Right lobe of liver (tissue), 4 donors: ENCODE results near the gene STK17A.

Experiments used
- POLR2A ChIP-seq: fragments of 450-650 bp; IDR thresholded peaks from one replicate; pipeline ENCODE4 v1.6.1; 2017; ENCODE audit warnings: antibody characterized with exemption, mild to moderate bottlenecking
- TF ChIP-seq, protein P1 (sequence below), 4 donors: fragments of 200-600 bp in 3 of 4; fragments of 450-650 bp in 1 of 4; IDR thresholded peaks; one replicate each; pipeline versions ENCODE4 v1.5.1 to v1.8.0; 2016 to 2022; ENCODE audit warnings: antibody characterized with exemption in 4 of 4, mild to moderate bottlenecking in 2 of 4
- donor health status: DM: no; HTN: no; CAD: no.
- donor health status: DM: no; HTN: no; CAD: no.
- donor health status: DM: no; HTN: yes; CAD: no.

DNA sequence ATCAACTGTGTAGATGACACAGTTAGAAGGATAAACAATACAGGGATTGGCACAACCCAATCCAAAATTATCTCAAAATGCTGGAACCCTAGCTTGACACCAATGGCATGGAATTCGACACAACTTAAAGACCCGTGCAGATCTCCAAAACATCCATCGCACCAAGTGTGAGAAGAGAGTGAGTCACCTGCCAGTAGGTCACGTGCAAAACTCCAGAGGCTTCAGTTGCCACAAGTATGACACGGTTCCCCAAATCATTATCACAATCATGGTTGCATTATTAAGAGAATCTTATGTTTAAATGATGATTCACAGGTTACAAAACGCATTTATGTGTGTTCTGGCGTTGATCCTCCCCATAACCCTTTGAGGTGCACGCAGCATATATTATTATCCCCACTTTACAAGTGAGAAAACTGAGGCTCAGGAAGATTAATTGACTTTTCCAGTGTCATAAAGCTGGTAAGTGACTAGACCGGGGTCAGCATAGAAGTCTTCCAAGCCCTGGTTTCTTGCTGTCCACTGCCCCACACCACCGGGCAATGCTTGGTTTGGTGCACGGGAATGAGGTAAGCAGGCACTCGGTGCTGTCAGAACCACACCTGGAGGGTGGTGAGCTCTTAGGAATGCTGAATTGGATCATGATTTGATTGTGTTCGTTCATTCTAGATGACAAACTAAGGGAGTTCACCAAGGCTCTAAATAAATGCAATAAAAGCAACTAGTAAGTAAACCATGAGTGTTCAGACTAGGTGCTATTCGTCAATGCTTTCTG is 23.6 kb upstream of the STK17A start:
- TF ChIP-seq, protein P1, sequence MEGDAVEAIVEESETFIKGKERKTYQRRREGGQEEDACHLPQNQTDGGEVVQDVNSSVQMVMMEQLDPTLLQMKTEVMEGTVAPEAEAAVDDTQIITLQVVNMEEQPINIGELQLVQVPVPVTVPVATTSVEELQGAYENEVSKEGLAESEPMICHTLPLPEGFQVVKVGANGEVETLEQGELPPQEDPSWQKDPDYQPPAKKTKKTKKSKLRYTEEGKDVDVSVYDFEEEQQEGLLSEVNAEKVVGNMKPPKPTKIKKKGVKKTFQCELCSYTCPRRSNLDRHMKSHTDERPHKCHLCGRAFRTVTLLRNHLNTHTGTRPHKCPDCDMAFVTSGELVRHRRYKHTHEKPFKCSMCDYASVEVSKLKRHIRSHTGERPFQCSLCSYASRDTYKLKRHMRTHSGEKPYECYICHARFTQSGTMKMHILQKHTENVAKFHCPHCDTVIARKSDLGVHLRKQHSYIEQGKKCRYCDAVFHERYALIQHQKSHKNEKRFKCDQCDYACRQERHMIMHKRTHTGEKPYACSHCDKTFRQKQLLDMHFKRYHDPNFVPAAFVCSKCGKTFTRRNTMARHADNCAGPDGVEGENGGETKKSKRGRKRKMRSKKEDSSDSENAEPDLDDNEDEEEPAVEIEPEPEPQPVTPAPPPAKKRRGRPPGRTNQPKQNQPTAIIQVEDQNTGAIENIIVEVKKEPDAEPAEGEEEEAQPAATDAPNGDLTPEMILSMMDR (IDR thresholded peaks at IDR 0.05) = no peak
- no peak for TF ChIP-seq POLR2A
